PC-3 (cell line): Measurements from ENCODE around the gene SENP6. TPM values are rescaled to one million over a fixed set of nuclear protein-coding genes. Genes with fewer than 3 reads are reported as not detected.
"Not testable (repeated sequence)": the region's sequence is repeated elsewhere in the genome, so short reads cannot be mapped to it uniquely, and the experiment has no call there.

Experiments used
- ATAC-seq: fragments of 200-7000 bp; cut with Tn5 transposase; 2 replicates; pipeline ENCODE4 v1.9.1; 2020; ENCODE audit warnings: mild to moderate bottlenecking, moderate library complexity
- BruUV-seq: library from RNA; stranded (reverse); fragments of 400-500 nt; replicated peaks from 2 replicates; lab custom pipeline; 2021; lab: Mats Ljungman, UMichigan
- CTCF ChIA-PET: fragments of 300-600 bp; sonication (Branson Sonifier 250); formaldehyde crosslinking; loops from one replicate; lab custom pipeline; 2022; ENCODE audit warnings: antibody characterized with exemption; lab: Charles Lee
- POLR2A ChIA-PET: fragments of 300-600 bp; sonication (Branson Sonifier 250); formaldehyde crosslinking; loops from one replicate; lab custom pipeline; 2022; ENCODE audit warnings: antibody characterized with exemption; ENCODE audit not compliant: unreplicated experiment; lab: Charles Lee
- DNase-seq: peaks from one replicate; pipeline ENCODE4 v3.0.0-alpha.2; 2015
- H2AFZ ChIP-seq: fragments of 300-600 bp; sonication (generic); 2 replicates; pipeline ENCODE4 v1.6.0; 2016; ENCODE audit warnings: antibody characterized with exemption, low read length
- H3F3A ChIP-seq: fragments of 300-600 bp; sonication (generic); one replicate; pipeline ENCODE4 v1.6.0; 2017; ENCODE audit warnings: antibody characterized with exemption, low read length, control low read depth, mild to moderate bottlenecking; ENCODE audit not compliant: unreplicated experiment
- H3K27ac ChIP-seq: fragments of 300-600 bp; sonication (generic); 2 replicates; pipeline ENCODE4 v1.5.1; 2016; ENCODE audit warnings: mild to moderate bottlenecking, low read length
- H3K27me3 ChIP-seq: fragments of 300-600 bp; sonication (generic); 2 replicates; pipeline ENCODE4 v1.6.1; 2016; ENCODE audit warnings: low read length, mixed read lengths
- H3K36me3 ChIP-seq: fragments of 300-600 bp; sonication (generic); 2 replicates; pipeline ENCODE4 v1.6.1; 2016; ENCODE audit warnings: low read depth, mixed run types, low read length, mixed read lengths
- H3K4me1 ChIP-seq: fragments of 300-600 bp; sonication (generic); 2 replicates; pipeline ENCODE4 v1.5.1; 2016; ENCODE audit warnings: low read length; ENCODE audit not compliant: insufficient read depth
- H3K4me2 ChIP-seq: fragments of 300-600 bp; sonication (generic); 2 replicates; pipeline ENCODE4 v1.6.0; 2016; ENCODE audit warnings: low read length
- H3K4me3 ChIP-seq: fragments of 300-600 bp; sonication (generic); 2 replicates; pipeline ENCODE4 v1.5.1; 2016; ENCODE audit warnings: mild to moderate bottlenecking, low read length, mixed read lengths
- H3K79me2 ChIP-seq: fragments of 300-600 bp; sonication (generic); 2 replicates; pipeline ENCODE4 v1.6.1; 2017; ENCODE audit warnings: low read length, mixed read lengths
- H3K9ac ChIP-seq: fragments of 300-600 bp; sonication (generic); 2 replicates; pipeline ENCODE4 v1.6.0; 2016; ENCODE audit warnings: mild to moderate bottlenecking, low read length
- H3K9me2 ChIP-seq: fragments of 300-600 bp; sonication (generic); replicated peaks from 2 replicates; pipeline ENCODE4 v1.6.1; 2016; ENCODE audit warnings: mixed run types, low read length, mixed read lengths
- H3K9me3 ChIP-seq: fragments of 300-600 bp; sonication (generic); 2 replicates; pipeline ENCODE4 v1.6.1; 2016; ENCODE audit warnings: low read length, mixed read lengths
- H4K20me1 ChIP-seq: fragments of 300-600 bp; sonication (generic); 2 replicates; pipeline ENCODE4 v1.6.1; 2016; ENCODE audit warnings: low read length, mixed read lengths
- CTCF ChIP-seq: fragments of 300-600 bp; sonication (generic); conservative IDR thresholded peaks from 2 replicates; pipeline ENCODE4 v1.5.1; 2017; ENCODE audit warnings: antibody characterized with exemption, low read depth, mild to moderate bottlenecking, low read length
- EZH2 ChIP-seq: fragments of 300-600 bp; sonication (generic); IDR thresholded peaks from one replicate; pipeline ENCODE4 v1.6.1; 2017; ENCODE audit warnings: antibody characterized with exemption, mild to moderate bottlenecking, low read length; ENCODE audit not compliant: unreplicated experiment
- EZH2phosphoT487 ChIP-seq: fragments of 300-600 bp; sonication (generic); IDR thresholded peaks from 2 replicates; pipeline ENCODE4 v1.6.1; 2018; ENCODE audit warnings: mild to moderate bottlenecking, antibody characterized with exemption, low read length, borderline replicate concordance
- intact Hi-C: fragments of 100-400 bp; cut with micrococcal nuclease; formaldehyde crosslinking; loops from 2 replicates; pipeline ENCODE4 v1.9.0; 2023
- total RNA-seq: library from RNA; depleted of rRNA; stranded (reverse); fragments of >200 nt; gene quantifications from 2 replicates; pipeline ENCODE4 v1.2.3, GENCODE V29; 2014

Gene SENP6
- total RNA-seq, 1 experiment from 2014 or later, result 36.3 TPM

- Histone ChIP-seq H3K79me2 (no peaks in the 10 kb centered on the region), H3K4me3 (no peak overlapping the region)
- TF ChIP-seq CTCF, result no peak
- TF ChIP-seq EZH2, result no peak
- no peak for TF ChIP-seq EZH2phosphoT487
Measured at GRCh38 chr6:75572072-75572471, 29.6 kb upstream of the SENP6 start.

GRCh38 chr6:75579951-75580350 is 21.7 kb upstream of the SENP6 start:
- H3K36me3 ChIP-seq, result no peaks in the 10 kb centered on the region
- no peaks in the 10 kb centered on the region for H4K20me1 ChIP-seq
- ChIA-PET CTCF (no interaction called here), POLR2A (no interaction called here)
- no peak for DNase-seq
- no peak overlapping the region for H3K4me3 ChIP-seq
- H3K79me2 ChIP-seq, result no peaks in the 10 kb centered on the region
- TF ChIP-seq EZH2phosphoT487, result no peak
- no peak for TF ChIP-seq EZH2
- TF ChIP-seq CTCF, result no peak
- H3F3A ChIP-seq, result no peaks in the 10 kb centered on the region
- intact Hi-C loops, result no loop called here
- H3K27ac ChIP-seq, result no peak overlapping the region
- no peak overlapping the region for H2AFZ ChIP-seq
- H3K9me2 ChIP-seq, result no peaks in the 10 kb centered on the region
- H3K9ac ChIP-seq, result no peak overlapping the region
- no peaks in the 10 kb centered on the region for H3K27me3 ChIP-seq
- no peaks in the 10 kb centered on the region for H3K9me3 ChIP-seq
- H3K4me1 ChIP-seq, result no peaks in the 10 kb centered on the region
- no TSS peak for BruUV-seq
- no peak overlapping the region for H3K4me2 ChIP-seq
- no peak for ATAC-seq

More at GRCh38 chr6:75572072-75572471, 29.6 kb upstream of the SENP6 start:
- Histone ChIP-seq H3K36me3 (no peaks in the 10 kb centered on the region), H3K27ac (no peak overlapping the region), H3K27me3 (no peaks in the 10 kb centered on the region), H3K4me2 (no peak overlapping the region), H3K9ac (no peak overlapping the region), H3K9me2 (no peaks in the 10 kb centered on the region), H2AFZ (no peak overlapping the region), H3K9me3 (no peaks in the 10 kb centered on the region), H4K20me1 (no peaks in the 10 kb centered on the region), H3F3A (no peaks in the 10 kb centered on the region), H3K4me1 (no peaks in the 10 kb centered on the region)
- intact Hi-C loops, result no loop called here
- DNase-seq (no peak), ATAC-seq (no peak)
- CTCF ChIA-PET, result no interaction called here
- POLR2A ChIA-PET, result no interaction called here
- BruUV-seq, result no TSS peak

GRCh38 chr6:75581231-75581630 is 20.4 kb upstream of the SENP6 start:
- Histone ChIP-seq H3K27me3 (no peaks in the 10 kb centered on the region), H3K27ac (no peak overlapping the region), H3K4me1 (no peaks in the 10 kb centered on the region), H3K36me3 (no peaks in the 10 kb centered on the region), H3F3A (no peaks in the 10 kb centered on the region), H3K9me3 (no peaks in the 10 kb centered on the region), H3K4me3 (no peak overlapping the region), H3K9ac (no peak overlapping the region), H3K9me2 (no peaks in the 10 kb centered on the region), H4K20me1 (no peaks in the 10 kb centered on the region), H3K4me2 (no peak overlapping the region), H2AFZ (no peak overlapping the region), H3K79me2 (no peaks in the 10 kb centered on the region)
- intact Hi-C loops, result no loop called here
- BruUV-seq, result no TSS peak
- POLR2A ChIA-PET, result no interaction called here
- no peak for TF ChIP-seq CTCF
- ATAC-seq (no peak), DNase-seq (no peak)
- CTCF ChIA-PET, result no interaction called here

GRCh38 chr6:75584552-75584951 is 17.1 kb upstream of the SENP6 start:
- H3K9me2 ChIP-seq, H3K27me3 ChIP-seq, BruUV-seq, H3K9ac ChIP-seq, H3K36me3 ChIP-seq, H3K79me2 ChIP-seq, H3K4me3 ChIP-seq, H3K27ac ChIP-seq, H3K4me2 ChIP-seq, H2AFZ ChIP-seq, H4K20me1 ChIP-seq, intact Hi-C loops, CTCF ChIA-PET, DNase-seq, H3K4me1 ChIP-seq, POLR2A ChIA-PET, ATAC-seq, H3F3A ChIP-seq, H3K9me3 ChIP-seq: not testable (repeated sequence)
